Measurements from ENCODE around the gene BMP5.

GRCh38 chr6:55782275-55782674 lies 93.1 kb downstream of the BMP5 start:
- TF ChIP-seq SOX5 (CRISPR knock-in tag; IDR thresholded peaks at IDR 0.05; ENCODE audit: borderline replicate concordance) (no peak), KDM5A (IDR thresholded peaks at IDR 0.05; ENCODE audit: borderline replicate concordance, low read length) (no peak), CTCF (CRISPR knock-in tag; IDR thresholded peaks at IDR 0.05) (no peak), NCOA1 (CRISPR knock-in tag; IDR thresholded peaks at IDR 0.05) (no peak), TGIF2 (CRISPR knock-in tag; IDR thresholded peaks at IDR 0.05) (no peak)
